ENCODE measurements around the gene ZNF726.

DNA sequence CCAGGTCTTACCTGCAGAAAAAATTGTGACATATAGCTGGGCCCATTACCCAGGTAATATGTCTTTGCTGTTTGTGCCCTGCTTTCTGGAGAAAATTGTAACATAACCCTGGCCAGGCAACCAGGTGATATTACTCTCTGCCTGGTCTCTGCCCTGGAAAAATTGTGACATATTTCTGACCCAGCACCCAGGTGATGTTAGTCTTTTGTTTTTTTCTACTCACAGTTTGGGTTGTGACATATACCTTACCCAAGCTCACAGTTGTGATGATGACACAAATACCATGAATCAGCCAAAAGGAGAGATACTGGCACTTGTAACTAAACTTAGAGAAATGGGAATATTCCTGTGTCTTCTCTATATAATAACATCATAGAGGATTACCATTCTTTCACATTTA lies 6.5 kb upstream of the ZNF726 start:
- TF ChIP-seq, protein P1, sequence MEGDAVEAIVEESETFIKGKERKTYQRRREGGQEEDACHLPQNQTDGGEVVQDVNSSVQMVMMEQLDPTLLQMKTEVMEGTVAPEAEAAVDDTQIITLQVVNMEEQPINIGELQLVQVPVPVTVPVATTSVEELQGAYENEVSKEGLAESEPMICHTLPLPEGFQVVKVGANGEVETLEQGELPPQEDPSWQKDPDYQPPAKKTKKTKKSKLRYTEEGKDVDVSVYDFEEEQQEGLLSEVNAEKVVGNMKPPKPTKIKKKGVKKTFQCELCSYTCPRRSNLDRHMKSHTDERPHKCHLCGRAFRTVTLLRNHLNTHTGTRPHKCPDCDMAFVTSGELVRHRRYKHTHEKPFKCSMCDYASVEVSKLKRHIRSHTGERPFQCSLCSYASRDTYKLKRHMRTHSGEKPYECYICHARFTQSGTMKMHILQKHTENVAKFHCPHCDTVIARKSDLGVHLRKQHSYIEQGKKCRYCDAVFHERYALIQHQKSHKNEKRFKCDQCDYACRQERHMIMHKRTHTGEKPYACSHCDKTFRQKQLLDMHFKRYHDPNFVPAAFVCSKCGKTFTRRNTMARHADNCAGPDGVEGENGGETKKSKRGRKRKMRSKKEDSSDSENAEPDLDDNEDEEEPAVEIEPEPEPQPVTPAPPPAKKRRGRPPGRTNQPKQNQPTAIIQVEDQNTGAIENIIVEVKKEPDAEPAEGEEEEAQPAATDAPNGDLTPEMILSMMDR (IDR thresholded peaks at IDR 0.05): no peak
- TF ChIP-seq POLR2A (IDR thresholded peaks at IDR 0.05): no peak
- TF ChIP-seq EP300 (IDR thresholded peaks at IDR 0.05): no peak

All from ovary (tissue), 3 donors.